AG09309 (cell line): Measurements from ENCODE around the gene OR2AE1.

ENCODE experiments used
- DNase-seq: peaks from one replicate; pipeline ENCODE4 v3.0.0-alpha.2; 2010; ENCODE audit warnings: low read depth
- H3K4me3 ChIP-seq: 2 replicates; pipeline ENCODE4 v1.5.1; 2011; ENCODE audit warnings: mild to moderate bottlenecking, low read depth, low read length, moderate library complexity; ENCODE audit not compliant: control insufficient read depth
- TF ChIP-seq, protein P1 (sequence below): IDR thresholded peaks from 2 replicates; pipeline ENCODE4 v1.5.1; 2011; ENCODE audit warnings: mild to moderate bottlenecking, low read depth, low read length, inconsistent platforms; ENCODE audit not compliant: insufficient read depth, control insufficient read depth; ENCODE audit errors: missing control alignments

The OR2AE1 gene

DNA sequence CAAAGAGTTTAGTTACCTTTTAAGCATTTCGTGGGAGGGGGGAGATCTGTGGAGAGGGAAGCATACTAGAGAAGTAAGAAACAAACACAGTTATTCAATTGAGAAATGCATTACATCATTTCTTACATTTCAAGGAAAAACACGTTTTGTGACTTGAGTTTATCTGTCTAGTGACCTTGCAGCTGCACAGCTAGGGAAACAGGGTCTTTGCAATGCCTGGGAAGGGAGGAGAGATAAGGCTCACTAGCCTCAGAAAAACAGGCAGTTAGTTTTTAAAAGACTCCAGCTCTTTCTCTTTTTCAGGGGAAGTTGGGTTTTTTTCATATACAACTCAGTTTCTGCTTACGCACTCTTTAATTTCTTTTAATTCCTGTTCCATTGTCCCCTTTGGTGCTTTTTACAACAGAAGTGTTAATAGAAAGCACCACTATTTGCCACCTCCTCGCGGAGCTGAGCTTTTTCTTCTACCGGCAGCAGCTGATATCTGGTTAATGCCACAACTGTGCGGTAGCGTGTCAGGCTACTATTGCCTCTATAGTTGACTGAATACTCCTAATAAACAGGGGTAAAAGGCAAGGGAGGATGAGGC, 43.5 kb downstream of the OR2AE1 start:
- DNase-seq = no peak
- no peak overlapping the region for H3K4me3 ChIP-seq
- TF ChIP-seq, protein P1, sequence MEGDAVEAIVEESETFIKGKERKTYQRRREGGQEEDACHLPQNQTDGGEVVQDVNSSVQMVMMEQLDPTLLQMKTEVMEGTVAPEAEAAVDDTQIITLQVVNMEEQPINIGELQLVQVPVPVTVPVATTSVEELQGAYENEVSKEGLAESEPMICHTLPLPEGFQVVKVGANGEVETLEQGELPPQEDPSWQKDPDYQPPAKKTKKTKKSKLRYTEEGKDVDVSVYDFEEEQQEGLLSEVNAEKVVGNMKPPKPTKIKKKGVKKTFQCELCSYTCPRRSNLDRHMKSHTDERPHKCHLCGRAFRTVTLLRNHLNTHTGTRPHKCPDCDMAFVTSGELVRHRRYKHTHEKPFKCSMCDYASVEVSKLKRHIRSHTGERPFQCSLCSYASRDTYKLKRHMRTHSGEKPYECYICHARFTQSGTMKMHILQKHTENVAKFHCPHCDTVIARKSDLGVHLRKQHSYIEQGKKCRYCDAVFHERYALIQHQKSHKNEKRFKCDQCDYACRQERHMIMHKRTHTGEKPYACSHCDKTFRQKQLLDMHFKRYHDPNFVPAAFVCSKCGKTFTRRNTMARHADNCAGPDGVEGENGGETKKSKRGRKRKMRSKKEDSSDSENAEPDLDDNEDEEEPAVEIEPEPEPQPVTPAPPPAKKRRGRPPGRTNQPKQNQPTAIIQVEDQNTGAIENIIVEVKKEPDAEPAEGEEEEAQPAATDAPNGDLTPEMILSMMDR = no peak

DNA sequence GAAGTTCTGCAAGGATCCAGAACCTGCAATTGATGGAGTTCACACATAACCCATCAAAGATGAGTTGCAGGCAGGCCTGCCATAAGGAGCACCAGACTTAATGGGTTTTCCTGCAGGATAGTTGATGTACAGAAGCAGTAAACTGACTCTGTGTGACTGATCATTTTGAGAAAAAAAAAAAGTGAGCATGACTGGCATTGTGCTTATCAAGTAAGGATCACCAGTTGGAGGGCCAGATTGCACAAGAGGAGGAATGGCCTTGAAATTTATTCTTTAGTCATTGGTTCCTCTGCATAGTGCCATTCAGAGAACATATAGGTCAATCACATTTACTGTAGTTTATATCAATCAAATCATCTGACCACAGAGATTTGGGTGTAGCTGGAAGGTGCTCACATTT, 45.2 kb downstream of the OR2AE1 start:
- no peak for DNase-seq
- TF ChIP-seq, protein P1 = no peak
- no peak overlapping the region for H3K4me3 ChIP-seq

DNA sequence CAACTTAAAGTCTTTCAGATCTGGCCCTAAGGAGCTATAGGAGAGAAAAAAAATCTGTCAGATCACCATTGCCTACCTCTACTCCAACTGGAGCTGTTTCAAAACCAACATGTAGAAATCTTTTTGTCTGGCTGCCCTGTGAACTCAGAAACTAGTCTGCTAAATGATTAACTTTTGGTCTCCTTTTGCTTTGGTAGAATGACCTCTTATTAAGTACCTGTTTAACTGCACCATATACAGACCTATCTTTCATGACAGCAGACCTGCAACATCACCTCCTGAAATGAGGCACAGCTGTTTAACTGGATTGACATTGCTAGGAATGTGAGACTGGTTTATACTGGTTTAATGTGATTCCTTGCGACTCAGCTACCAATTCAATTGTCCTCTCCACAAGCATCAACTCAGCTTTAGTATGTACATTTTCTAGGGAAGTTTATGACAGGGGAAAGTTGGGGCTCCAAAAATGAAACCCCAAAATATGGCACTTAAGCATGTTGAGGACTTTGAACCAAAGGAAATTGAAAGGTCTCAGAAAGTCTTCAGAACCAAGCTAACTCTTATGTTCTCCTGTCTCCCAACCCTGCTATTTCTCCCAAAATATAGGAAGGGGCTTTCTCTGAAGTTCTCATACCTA, 47.2 kb downstream of the OR2AE1 start:
- H3K4me3 ChIP-seq = no peak overlapping the region
- TF ChIP-seq, protein P1 = no peak
- DNase-seq = no peak

DNA sequence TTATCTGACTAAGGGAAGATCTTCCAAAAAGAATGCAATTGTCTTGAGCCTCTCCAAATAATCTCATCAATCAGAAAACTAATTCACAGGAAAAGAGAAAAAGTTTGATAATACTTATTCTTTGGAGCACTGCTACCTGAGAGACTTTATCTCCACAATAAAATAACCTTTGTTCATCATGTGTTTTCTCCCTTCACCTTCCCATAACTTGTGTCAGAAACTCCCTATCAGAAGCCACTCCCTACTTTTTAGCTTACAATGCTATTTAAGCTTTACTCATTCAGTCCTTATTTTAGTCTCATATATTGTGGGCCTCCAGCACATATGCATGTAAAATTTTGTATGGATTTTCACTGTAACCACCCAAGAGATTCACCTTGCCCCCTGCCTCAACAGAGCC, 48.0 kb downstream of the OR2AE1 start:
- no peak for DNase-seq
- H3K4me3 ChIP-seq = no peak overlapping the region
- TF ChIP-seq, protein P1 = no peak

DNA sequence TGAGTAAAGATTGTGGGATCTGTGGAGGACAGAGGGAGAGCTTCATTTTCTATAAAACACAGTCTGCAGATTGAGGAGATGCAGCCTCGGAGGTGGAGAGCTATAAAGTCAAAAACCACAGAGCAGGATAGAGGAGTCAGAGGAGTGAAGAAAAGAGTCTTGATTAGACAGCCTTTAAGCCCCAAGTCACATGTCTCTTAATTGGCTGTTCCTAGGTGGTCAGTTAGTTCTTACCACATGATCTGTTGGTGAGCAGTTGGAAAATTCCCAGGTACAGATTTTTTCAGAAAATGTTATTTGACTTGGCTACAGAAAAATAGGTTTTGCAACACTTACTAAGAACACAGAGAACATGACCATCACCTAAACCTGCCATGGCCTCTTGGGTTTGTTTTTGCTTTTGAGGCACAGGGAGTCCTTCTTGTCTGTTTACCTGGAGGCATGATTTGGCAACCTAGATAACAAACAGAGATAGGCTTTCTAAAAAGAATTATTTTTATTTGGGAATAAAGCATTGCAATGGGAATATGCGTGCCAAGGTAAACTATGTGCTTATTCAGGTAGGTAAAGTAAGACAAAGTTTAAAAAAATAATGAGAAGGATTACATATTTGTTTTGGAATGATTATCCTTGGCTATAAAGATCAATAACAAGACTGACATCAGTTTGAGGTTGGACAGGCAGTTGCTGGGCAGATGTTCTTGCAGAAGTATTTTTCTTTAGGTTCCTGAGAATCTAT, 49.6 kb downstream of the OR2AE1 start:
- no peak overlapping the region for H3K4me3 ChIP-seq
- no peak for DNase-seq
- TF ChIP-seq, protein P1 = no peak
